HepG2 (cell line): ENCODE results near the gene GDF9. TPM values are rescaled to one million over a fixed set of nuclear protein-coding genes. Genes with fewer than 3 reads are reported as not detected.

ENCODE experiments used
- ATAC-seq: fragments of 200-7000 bp; cut with Tn5 transposase; 3 replicates; pipeline ENCODE4 v1.9.1; 2020; ENCODE audit warnings: mild to moderate bottlenecking, moderate library complexity
- BruUV-seq: library from RNA; stranded (reverse); fragments of 400-500 nt; replicated peaks from 2 replicates; lab custom pipeline; 2021; lab: Mats Ljungman, UMichigan
- CTCF ChIA-PET: fragments of 300-600 bp; formaldehyde crosslinking; extraction: SDS; loops from one replicate; lab custom pipeline; 2021; ENCODE audit warnings: low total read pairs, inconsistent platforms, low intra/inter-chr PET ratio; lab: Yijun Ruan, JAX
- POLR2A ChIA-PET: fragments of 350-600 bp; sonication (Branson Sonifier 250); formaldehyde crosslinking; loops from one replicate; lab custom pipeline; 2020; ENCODE audit warnings: antibody characterized with exemption, inconsistent platforms; lab: Yijun Ruan, JAX
- DNase-seq: peaks from one replicate; pipeline ENCODE4 v3.0.0-alpha.2; 2015; ENCODE audit warnings: low spot score
- FAIRE-seq: peaks from 3 replicates; lab custom pipeline; 2011; peaks lifted over from hg19 to GRCh38; lab: Jason Lieb, UNC
- H2AFZ ChIP-seq: one replicate; pipeline ENCODE4 v1.6.1; 2011; ENCODE audit warnings: low read length, inconsistent platforms
- H3K27ac ChIP-seq: fragments of 300-600 bp; 3 replicates; pipeline ENCODE4 v1.8.0; 2011; ENCODE audit warnings: mixed run types, mild to moderate bottlenecking, mixed read lengths, low read length, inconsistent platforms; ENCODE audit not compliant: insufficient read depth; ENCODE audit errors: extremely low read length
- H3K27me3 ChIP-seq, 2 experiments: fragments of 200-600 bp in 1 of 2; 2 replicates in 1 of 2; 3 replicates in 1 of 2; pipeline versions ENCODE4 v1.6.0 to v1.8.0; 2011; ENCODE audit warnings: low read length in 2 of 2, mild to moderate bottlenecking in 2 of 2, moderate library complexity in 2 of 2, inconsistent platforms in 1 of 2; ENCODE audit not compliant: insufficient read depth in 2 of 2, control insufficient read depth in 1 of 2
- H3K36me3 ChIP-seq, 2 experiments: fragments of 200-600 bp in 1 of 2; replicated peaks in 1 of 2; 2 replicates in 1 of 2; 3 replicates in 1 of 2; pipeline versions ENCODE4 v1.5.1 to v1.8.0; 2011; ENCODE audit warnings: low read length in 2 of 2, inconsistent platforms in 1 of 2; ENCODE audit not compliant: insufficient read depth in 2 of 2, control insufficient read depth in 1 of 2
- H3K4me1 ChIP-seq: 2 replicates; pipeline ENCODE4 v1.5.1; 2012; ENCODE audit warnings: low read length, inconsistent platforms; ENCODE audit not compliant: insufficient read depth
- H3K4me2 ChIP-seq: 2 replicates; pipeline ENCODE4 v1.6.0; 2011; ENCODE audit warnings: low read depth, low read length, inconsistent platforms
- H3K4me3 ChIP-seq, 3 experiments: fragments of 200-600 bp in 1 of 3; sonication (generic), shearing (Covaris generic) in 1 of 3; replicated peaks in 1 of 3; 2 replicates each; pipeline ENCODE4 v1.5.1; 2011 to 2016; ENCODE audit warnings: low read length in 3 of 3, inconsistent platforms in 2 of 3, low read depth in 2 of 3, mild to moderate bottlenecking in 2 of 3, control low read depth in 1 of 3, mixed read lengths in 1 of 3; ENCODE audit not compliant: insufficient read depth in 1 of 3
- H3K79me2 ChIP-seq: one replicate; pipeline ENCODE4 v1.6.1; 2011; ENCODE audit warnings: low read length, inconsistent platforms; ENCODE audit not compliant: insufficient read depth
- H3K9ac ChIP-seq: 2 replicates; pipeline ENCODE4 v1.6.0; 2011; ENCODE audit warnings: mild to moderate bottlenecking, low read depth, low read length, inconsistent platforms; ENCODE audit not compliant: insufficient read depth
- H3K9me3 ChIP-seq: 2 replicates; pipeline ENCODE4 v1.5.1; 2012; ENCODE audit warnings: mild to moderate bottlenecking, low read length
- H4K20me1 ChIP-seq: 2 replicates; pipeline ENCODE4 v1.6.0; 2011; ENCODE audit warnings: inconsistent platforms, mild to moderate bottlenecking, low read length, moderate library complexity; ENCODE audit not compliant: insufficient read depth
- ADNP ChIP-seq: sonication (generic); formaldehyde crosslinking; IDR thresholded peaks from 2 replicates; pipeline ENCODE4 v1.4.0; 2020; ENCODE audit warnings: missing genetic modification reagents
- ATF1 ChIP-seq: IDR thresholded peaks from 2 replicates; pipeline ENCODE4 v1.6.1; 2016; ENCODE audit warnings: mild to moderate bottlenecking, control low read depth
- CREB3 ChIP-seq: sonication (generic); formaldehyde crosslinking; IDR thresholded peaks from 2 replicates; pipeline ENCODE4 v1.5.0; 2020; ENCODE audit warnings: missing genetic modification reagents
- FOXO4 ChIP-seq: sonication (generic); formaldehyde crosslinking; conservative IDR thresholded peaks from 2 replicates; pipeline ENCODE4 v1.8.1; 2023; ENCODE audit warnings: missing genetic modification reagents
- HHEX ChIP-seq: IDR thresholded peaks from 2 replicates; pipeline ENCODE4 v1.6.1; 2016; ENCODE audit warnings: control low read depth
- MEIS2 ChIP-seq: sonication (generic); formaldehyde crosslinking; IDR thresholded peaks from 2 replicates; pipeline ENCODE4 v1.9.0; 2021; ENCODE audit warnings: mild to moderate bottlenecking, missing genetic modification reagents
- PLRG1 ChIP-seq: fragments of 450-650 bp; conservative IDR thresholded peaks from 2 replicates; pipeline ENCODE4 v1.6.1; 2016
- RFXAP ChIP-seq: sonication (generic); formaldehyde crosslinking; IDR thresholded peaks from 2 replicates; pipeline ENCODE4 v1.4.0; 2020; ENCODE audit warnings: missing genetic modification reagents, borderline replicate concordance
- SMAD3 ChIP-seq: sonication (generic); formaldehyde crosslinking; IDR thresholded peaks from 2 replicates; pipeline ENCODE4 v1.4.0; 2020; ENCODE audit warnings: missing genetic modification reagents
- SP5 ChIP-seq: IDR thresholded peaks from 2 replicates; pipeline ENCODE4 v1.6.1; 2016; ENCODE audit warnings: low read depth, borderline replicate concordance
- SYNCRIP ChIP-seq: fragments of 200-400 bp; formaldehyde crosslinking; IDR thresholded peaks from 2 replicates; pipeline ENCODE4 v1.6.1; 2018; ENCODE audit warnings: mild to moderate bottlenecking, low read depth, low read length; ENCODE audit not compliant: insufficient read depth
- TAF1 ChIP-seq: sonication (generic); formaldehyde crosslinking; IDR thresholded peaks from 2 replicates; pipeline ENCODE4 v1.4.0; 2020; ENCODE audit warnings: missing genetic modification reagents
- ZBTB25 ChIP-seq: IDR thresholded peaks from 2 replicates; pipeline ENCODE4 v1.6.1; 2018; ENCODE audit warnings: missing genetic modification reagents
- ZC3H4 ChIP-seq: sonication (generic); formaldehyde crosslinking; IDR thresholded peaks from 2 replicates; pipeline ENCODE4 v1.4.0; 2020; ENCODE audit warnings: missing genetic modification reagents, borderline replicate concordance
- ZFX ChIP-seq: sonication (generic); formaldehyde crosslinking; IDR thresholded peaks from 2 replicates; pipeline ENCODE4 v1.4.0; 2020; ENCODE audit warnings: mild to moderate bottlenecking, low read depth, missing genetic modification reagents, moderate library complexity
- ZKSCAN8 ChIP-seq: IDR thresholded peaks from 2 replicates; pipeline ENCODE4 v1.6.1; 2016; ENCODE audit warnings: borderline replicate concordance, missing genetic modification reagents, missing compliant biosample characterization
- ZNF274 ChIP-seq: sonication (generic); formaldehyde crosslinking; IDR thresholded peaks from 2 replicates; pipeline ENCODE4 v1.5.1; 2020; ENCODE audit warnings: mild to moderate bottlenecking, missing genetic modification reagents
- ZNF724P ChIP-seq: sonication (generic); formaldehyde crosslinking; IDR thresholded peaks from 2 replicates; pipeline ENCODE4 v1.8.0; 2022; ENCODE audit warnings: missing genetic modification reagents, borderline replicate concordance
- WGBS: methylation state at CpG from one replicate; pipeline ENCODE4 v1.1.6; 2017; ENCODE audit warnings: low lambda C conversion rate; 5-methylcytosine and 5-hydroxymethylcytosine counted together
- in situ Hi-C: cut with HindIII; loops from 2 replicates; pipeline ENCODE4 v1.10.0; 2017; ENCODE audit warnings: low pct_unique_long_range_greater_than_20kb; ENCODE audit not compliant: extremely low pct_ligation_motif_present
- intact Hi-C: fragments of 100-400 bp; cut with micrococcal nuclease; formaldehyde crosslinking; loops from one replicate; pipeline ENCODE4 v1.10.0; 2022; ENCODE audit not compliant: unreplicated experiment
- polyA plus RNA-seq, 8 experiments: library from polyadenylated mRNA; depleted of rRNA in 3 of 8; stranded (reverse) in 7 of 8; unstranded in 1 of 8; fragments of >200 nt; fragmentation: Illumina TruSeq in 4 of 8; extraction: Trizol in 4 of 8; gene quantifications; 2 replicates each; pipeline versions ENCODE4 v1.2.1 to v1.2.3, GENCODE V29; 2011 to 2016; ENCODE audit warnings: low read depth in 4 of 8, missing spikeins in 1 of 8, mixed read lengths in 1 of 8; ENCODE audit not compliant: insufficient read depth in 1 of 8
- total RNA-seq, 5 experiments: library from RNA; depleted of rRNA; stranded (reverse); fragments of >200 nt; fragmentation: Illumina TruSeq; extraction: Trizol; gene quantifications; 2 replicates each; pipeline ENCODE4 v1.2.3, GENCODE V29; 2016; ENCODE audit warnings: low read depth in 1 of 5

GDF9 gene
- total and polyA plus RNA-seq, 2 of the 13 experiments (the other 11 are each of a cell fraction or from before 2014, with no cell fraction given), result 0.33 to 0.38 TPM

- TF ChIP-seq SMAD3 (CRISPR knock-in tag), result no peak
- Histone ChIP-seq H3K9me3 (no peaks in the 10 kb centered on the region), H2AFZ (no peak overlapping the region), H4K20me1 (no peaks in the 10 kb centered on the region), H3K27ac (no peak overlapping the region), H3K27me3 (no peaks in the 10 kb centered on the region), H3K4me1 (peaks cover 60% of the 10 kb centered on the region), H3K9ac (no peak overlapping the region), H3K79me2 (no peaks in the 10 kb centered on the region), H3K4me2 (no peak overlapping the region), H3K4me3 (no peak overlapping the region), H3K36me3 (no peaks in the 10 kb centered on the region)
- intact Hi-C loops, result no loop called here
- POLR2A ChIA-PET, result interaction anchor here (6.7 kb wide), 1 partner anchor 8 kb away, joined by 176 read pairs; no protein-coding TSS in a partner anchor
- no TSS peak for BruUV-seq
- no peak for ATAC-seq
- CTCF ChIA-PET, result no interaction called here
- in situ Hi-C loops, result loop anchor here (5.0 kb wide), 1 partner anchor 44 kb away; no protein-coding TSS in a partner anchor
- no peak for DNase-seq
- no peak for FAIRE-seq
Observed at GRCh38 chr5:132816554-132816953, 49.7 kb downstream of the GDF9 start.

- Histone ChIP-seq H3K4me3 (no peak overlapping the region), H4K20me1 (no peaks in the 10 kb centered on the region), H3K4me1 (peaks cover 58% of the 10 kb centered on the region), H3K4me2 (no peak overlapping the region), H3K27me3 (no peaks in the 10 kb centered on the region), H3K36me3 (no peaks in the 10 kb centered on the region), H3K27ac (no peak overlapping the region), H3K9ac (no peak overlapping the region), H2AFZ (no peak overlapping the region), H3K9me3 (no peaks in the 10 kb centered on the region), H3K79me2 (no peaks in the 10 kb centered on the region)
- WGBS, result 86% methylated on average over 2 of the region's 2 CpGs
- ATAC-seq, result no peak
- CTCF ChIA-PET, result no interaction called here
- FAIRE-seq, result no peak
- POLR2A ChIA-PET, result interaction anchor here (1.5 to 6.7 kb wide), 2 partner anchors 7 to 24 kb away, joined by 3 to 176 read pairs; no protein-coding TSS in a partner anchor
- no peak for DNase-seq
- intact Hi-C loops (no loop called here), in situ Hi-C loops (loop anchor here (5.0 kb wide), 1 partner anchor 44 kb away; no protein-coding TSS in a partner anchor)
- BruUV-seq, result no TSS peak
- TF ChIP-seq CREB3 (no peak), SYNCRIP (no peak), ZKSCAN8 (CRISPR knock-in tag) (no peak), ZNF274 (no peak), ZFX (CRISPR knock-in tag) (no peak), ATF1 (CRISPR knock-in tag) (no peak), FOXO4 (CRISPR knock-in tag) (no peak), ZBTB25 (CRISPR knock-in tag) (no peak), TAF1 (CRISPR knock-in tag) (no peak), SP5 (CRISPR knock-in tag) (no peak), ZC3H4 (CRISPR knock-in tag) (no peak), ADNP (CRISPR knock-in tag) (no peak), MEIS2 (CRISPR knock-in tag) (no peak), PLRG1 (no peak), ZNF724P (CRISPR knock-in tag) (no peak), RFXAP (CRISPR knock-in tag) (no peak), HHEX (no peak)
Observed at GRCh38 chr5:132816083-132816482, 50.2 kb downstream of the GDF9 start.
